DLD1 (cell line): Measurements from ENCODE around the gene MEA1.
"Not testable (repeated sequence)": the region's sequence is repeated elsewhere in the genome, so short reads cannot be mapped to it uniquely, and the experiment has no call there.

Source experiments
- in situ Hi-C: cut with HindIII; loops from 2 replicates; pipeline ENCODE4 v1.10.0; 2017; ENCODE audit warnings: low sequenced_read_pairs

Gene MEA1

DNA sequence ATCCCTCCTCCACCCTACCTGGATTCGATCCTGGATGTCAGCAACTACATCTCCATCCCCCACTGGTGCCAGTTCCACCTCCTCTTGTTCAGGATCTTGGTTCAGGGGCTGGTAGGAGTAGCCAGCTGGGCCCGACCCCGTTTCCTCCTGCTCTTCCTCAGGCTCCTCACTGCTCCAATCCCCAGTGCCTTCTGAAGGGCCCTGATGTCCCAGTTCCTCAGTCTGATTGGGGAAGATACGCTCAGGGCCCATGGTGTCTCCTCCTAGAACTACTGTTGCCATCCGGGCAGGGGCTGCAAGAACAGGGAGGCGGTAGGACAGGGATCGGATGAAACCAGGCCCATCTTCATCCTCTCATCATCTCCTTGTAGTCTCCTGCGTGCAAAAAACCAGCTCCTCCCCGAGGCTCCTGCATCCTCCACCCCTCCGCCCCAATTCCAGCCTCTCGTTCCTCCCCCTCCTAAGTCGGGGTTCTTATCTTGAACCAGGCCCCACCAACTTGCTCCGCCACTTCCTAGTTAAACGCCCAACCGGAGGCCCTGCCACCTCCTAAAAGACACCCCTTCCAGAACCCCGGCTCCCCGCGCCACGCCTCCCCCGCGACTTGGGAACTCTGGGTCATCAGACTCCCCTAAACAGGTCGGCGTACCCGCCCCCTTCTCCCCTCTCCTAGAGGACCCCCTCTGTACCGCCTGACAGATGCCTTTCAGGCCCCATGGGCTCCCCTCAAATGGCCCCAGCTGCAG, 476 bp downstream of the MEA1 start:
- in situ Hi-C loops, result no loop called here

DNA sequence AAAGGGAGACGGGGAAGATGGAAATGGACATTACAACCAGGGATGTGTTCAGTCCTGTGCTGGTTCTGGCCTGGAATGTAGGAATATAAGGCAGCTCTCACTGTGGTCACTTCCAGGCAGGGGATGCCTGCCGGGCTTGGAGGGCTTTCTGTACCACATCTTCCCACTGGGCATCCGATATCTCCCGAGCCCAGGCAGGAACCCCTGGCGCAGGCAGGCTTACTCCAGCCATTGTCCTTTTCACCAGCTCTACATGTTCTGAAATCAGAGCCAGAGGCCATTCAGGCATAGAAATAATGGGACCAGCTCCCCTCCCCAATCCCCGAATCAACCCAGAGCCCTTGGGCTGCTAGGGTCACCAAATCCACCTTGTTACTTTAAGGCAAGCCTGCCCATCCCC, 1.4 kb downstream of the MEA1 start:
- in situ Hi-C loops, result no loop called here

DNA sequence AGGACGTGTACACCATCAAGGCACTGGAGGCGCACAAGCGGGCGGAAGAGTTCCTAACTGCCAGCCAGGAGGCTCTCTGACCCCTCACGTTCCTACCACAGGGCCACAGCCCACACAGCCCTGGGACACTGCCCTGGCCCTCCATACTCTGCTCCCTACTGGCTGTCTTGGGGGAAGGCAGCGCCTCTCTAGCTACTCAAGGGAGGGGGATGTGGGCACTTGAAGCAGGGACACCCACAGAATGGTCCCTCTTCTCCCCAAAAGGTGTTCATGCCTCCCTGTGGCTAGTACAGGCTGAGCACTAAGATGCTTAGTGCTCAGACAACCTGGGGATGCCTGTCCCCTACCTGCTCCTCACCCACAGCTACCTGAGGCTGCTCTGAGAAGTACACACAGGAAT, 2.5 kb downstream of the MEA1 start:
- in situ Hi-C loops, result no loop called here

DNA sequence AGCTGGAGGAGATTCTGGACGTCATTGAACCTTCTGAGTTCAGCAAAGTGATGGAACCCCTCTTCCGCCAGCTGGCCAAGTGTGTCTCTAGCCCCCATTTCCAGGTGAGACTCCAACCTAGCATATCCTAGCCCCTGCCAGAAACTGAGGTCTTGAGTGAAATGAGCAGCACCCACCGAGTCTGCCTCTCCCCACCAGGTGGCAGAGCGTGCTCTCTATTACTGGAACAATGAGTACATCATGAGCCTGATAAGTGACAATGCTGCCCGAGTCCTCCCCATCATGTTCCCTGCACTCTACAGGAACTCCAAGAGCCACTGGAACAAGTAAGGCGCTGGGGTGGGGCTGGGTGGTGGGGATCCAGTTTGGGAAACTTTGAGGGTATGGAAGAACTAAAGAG, 4.6 kb downstream of the MEA1 start:
- in situ Hi-C loops, result no loop called here

DNA sequence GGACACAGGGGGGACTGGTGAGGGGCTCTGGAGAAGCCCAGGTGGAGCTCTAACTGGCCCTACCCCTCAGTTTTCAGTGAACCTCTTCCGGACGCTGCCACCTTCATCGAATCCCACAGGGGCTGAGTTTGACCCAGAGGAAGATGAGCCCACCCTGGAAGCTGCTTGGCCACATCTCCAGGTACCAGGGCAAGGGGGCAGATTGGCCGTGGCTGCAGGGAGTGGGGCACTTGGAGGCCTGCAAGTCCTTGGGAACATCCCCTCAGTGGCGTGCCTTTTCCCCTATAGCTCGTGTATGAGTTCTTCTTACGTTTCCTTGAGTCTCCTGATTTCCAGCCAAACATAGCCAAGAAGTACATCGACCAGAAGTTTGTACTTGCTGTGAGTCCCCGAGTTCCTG, 6.6 kb downstream of the MEA1 start:
- in situ Hi-C loops, result no loop called here

DNA sequence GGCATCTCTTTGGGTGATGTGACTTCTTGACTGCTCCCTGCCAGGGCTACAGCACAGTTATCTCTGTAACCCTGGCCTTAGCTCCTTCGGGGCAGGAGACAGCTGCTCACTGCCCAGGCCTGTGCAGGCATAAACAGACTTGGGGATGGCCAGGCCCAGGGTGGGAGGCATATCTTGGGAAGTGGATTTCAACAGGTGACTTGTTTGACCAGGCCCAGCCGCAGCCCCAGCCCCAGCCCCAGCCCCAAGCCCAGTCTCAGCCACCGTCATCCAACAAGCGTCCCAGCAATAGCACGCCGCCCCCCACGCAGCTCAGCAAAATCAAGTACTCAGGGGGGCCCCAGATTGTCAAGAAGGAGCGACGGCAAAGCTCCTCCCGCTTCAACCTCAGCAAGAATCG, 7.5 kb downstream of the MEA1 start:
- in situ Hi-C loops, result no loop called here

DNA sequence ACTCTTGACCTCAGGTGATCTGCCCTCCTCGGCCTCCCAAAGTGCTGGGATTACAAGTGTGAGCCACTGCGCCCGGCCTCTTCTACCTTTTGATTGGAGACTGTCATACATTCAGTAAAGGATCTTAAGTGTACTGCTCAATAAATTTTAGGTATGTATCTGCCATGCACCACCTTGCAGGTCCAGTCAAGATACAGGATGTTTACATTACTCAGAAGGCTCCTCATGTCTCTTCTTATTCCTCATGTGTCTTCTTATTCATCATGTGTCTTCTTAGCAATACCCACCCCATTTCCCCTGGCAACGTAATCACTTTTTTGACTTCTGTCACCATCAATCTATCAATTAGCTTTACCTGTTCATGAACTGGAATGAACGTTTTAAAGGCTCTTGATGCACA, 7.9 kb downstream of the MEA1 start:
- in situ Hi-C loops, result no loop called here

DNA sequence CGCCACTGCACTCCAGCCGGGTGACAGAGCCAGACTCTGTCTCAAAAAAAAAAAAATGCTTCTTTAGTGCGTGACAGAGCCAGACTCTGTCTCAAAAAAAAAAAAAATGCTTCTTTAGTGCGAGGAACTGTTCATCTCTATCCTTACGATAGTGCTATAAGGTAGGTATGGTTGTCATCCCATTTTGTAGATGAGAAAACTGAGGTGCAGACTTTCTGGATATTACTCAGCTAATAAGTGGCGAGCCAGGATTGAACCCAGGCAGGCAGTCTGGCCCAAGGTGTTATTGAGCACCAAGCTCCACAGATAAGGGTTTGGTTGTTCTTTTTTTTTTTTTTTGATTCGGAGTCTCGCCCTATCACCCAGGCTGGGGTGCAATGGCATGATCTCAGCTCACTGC, 11.9 kb downstream of the MEA1 start:
- in situ Hi-C loops, result no loop called here

DNA sequence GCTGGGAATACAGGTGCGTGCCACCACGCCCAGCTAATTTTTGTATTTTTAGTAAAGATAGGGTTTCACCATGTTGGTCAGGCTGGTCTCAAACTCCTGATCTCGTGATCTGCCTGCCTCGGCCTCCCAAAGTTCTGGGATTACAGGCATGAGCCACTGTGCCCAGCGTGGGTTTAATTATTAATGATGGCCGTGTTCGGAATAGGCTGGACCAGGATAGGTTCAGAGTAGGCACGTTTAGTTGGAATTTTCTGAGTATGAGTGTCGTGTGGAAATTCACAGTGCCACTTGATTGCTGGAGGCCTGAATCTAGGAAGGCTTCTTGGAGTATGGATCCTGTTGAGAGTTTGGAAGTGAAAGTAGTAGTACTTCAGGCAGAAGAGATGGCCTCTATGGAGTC, 15.5 kb downstream of the MEA1 start:
- in situ Hi-C loops, result not testable (repeated sequence)

DNA sequence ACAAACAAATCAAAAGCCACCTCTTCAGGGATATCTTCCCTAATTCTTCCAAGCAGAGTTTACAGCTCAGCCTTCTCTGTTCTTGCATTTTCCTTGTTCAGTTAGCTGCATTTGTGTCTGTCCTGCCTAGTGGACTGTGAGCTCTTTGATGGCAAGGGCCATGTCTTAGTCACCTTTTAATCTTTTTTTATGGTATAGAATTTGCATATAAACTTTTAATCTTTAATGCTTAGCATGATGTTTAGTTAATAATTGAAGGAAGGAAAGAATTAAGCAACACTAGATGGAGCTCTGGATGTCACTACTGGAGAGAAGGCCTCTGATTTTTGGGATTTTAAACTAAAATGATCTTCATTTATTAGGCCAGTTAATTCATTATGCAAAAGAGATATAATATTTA, 17.2 kb downstream of the MEA1 start:
- in situ Hi-C loops, result no loop called here

DNA sequence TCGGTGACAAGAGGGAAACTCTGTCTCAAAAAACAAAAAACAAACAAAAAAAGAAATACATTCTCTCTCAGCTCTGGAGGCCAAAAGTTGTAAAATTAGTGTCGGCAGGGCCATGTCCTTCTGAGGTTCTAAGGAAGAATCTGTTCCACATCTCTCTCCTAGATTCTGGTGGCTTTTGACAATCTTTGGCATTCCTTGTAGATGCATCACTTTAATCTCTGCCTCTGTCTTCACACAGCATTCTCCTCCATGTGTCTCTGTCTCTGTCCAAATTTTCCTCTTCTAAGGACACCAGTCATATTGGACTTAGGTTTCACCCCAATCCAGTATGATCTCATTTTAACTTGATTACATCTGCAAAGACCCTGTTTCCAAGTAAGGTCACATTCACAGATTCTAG, 20.3 kb downstream of the MEA1 start:
- in situ Hi-C loops, result no loop called here

DNA sequence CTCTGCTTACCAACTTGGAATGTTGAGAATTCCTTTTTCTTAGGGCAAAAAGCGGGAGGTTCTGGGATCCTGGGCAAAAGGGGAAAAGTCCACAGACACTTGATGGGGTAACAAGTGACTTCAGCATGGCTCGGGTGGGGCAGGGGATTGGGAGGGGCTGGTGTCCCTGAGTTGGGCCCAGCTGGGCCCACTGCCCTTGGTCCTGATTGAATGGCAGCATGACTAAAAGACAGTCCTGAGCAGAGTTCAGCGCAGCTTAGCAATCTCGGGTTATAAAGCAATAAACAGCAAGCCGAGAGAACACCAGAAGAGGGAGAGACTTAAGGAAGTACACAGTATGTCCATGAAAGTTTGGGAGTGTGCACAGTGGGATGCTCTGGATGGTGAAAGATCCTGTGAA, 23.8 kb downstream of the MEA1 start:
- in situ Hi-C loops, result no loop called here

DNA sequence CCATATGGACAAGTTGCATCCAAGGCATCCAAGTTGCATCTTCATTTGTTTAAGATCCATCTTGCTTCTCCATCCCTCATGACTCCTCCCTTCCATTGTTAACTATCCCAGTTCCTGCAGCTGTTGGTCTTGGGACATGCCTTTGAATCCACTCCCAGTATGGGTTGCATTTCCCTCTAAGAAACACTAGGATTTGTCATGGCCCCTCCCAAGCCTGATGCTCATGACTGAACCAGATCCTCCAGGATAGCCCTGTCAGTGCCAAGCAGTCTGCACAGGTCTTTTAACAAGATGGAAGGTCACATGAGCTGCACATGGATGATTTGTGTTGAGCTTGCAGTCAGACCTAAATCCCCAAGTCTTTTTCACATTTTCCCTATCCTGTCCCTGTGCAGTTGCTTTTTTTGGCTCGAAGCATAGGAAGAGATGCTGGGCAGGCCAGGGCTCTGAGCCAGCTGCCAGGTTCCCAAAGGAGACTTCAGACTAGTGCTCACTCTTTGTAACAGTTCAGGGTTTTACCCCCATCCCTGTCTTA, 25.2 kb downstream of the MEA1 start:
- in situ Hi-C loops, result no loop called here

DNA sequence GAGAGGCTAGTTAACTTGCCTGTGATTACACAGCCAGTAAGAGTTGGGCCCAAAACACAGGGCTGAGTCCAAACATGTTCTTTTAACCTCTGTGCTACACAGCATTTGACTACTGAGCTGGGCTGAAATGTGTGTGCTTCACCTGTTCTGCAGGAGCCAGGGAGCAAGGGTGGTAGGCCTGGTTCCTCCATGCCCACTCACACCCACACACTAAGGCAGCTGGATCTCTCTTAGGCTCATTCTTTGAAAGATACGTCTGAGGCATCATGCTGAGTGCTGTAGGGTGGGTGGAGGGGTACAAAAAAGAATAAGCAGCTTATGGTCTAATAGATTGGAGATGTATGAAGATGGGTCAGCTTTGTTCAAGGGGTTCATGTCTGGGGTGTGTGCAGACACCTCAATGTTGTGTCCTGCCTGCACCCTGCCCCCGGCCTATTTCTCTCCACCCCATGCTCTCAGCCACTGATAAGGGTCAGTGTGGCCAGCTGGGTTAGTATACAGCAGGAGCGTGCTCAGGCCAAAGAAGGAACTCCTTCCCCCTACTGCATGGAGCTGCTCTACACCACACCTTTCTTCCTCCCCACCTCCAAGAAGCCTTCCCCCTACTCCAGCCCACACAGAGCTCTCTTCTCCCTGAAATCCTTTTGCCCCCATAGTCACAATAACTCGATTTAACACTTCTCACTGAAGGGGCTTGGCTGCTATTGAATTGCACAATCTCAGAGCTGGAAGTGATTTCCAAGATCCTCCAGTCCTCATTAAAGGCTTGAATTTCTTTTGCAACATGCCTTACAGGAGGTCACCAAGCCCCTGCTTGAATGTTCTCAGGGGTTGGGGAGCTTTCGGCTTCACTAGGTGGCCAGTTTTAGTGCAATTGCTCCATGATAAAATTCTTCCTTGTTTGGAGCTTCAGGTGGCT, 26.0 kb downstream of the MEA1 start:
- in situ Hi-C loops, result no loop called here

DNA sequence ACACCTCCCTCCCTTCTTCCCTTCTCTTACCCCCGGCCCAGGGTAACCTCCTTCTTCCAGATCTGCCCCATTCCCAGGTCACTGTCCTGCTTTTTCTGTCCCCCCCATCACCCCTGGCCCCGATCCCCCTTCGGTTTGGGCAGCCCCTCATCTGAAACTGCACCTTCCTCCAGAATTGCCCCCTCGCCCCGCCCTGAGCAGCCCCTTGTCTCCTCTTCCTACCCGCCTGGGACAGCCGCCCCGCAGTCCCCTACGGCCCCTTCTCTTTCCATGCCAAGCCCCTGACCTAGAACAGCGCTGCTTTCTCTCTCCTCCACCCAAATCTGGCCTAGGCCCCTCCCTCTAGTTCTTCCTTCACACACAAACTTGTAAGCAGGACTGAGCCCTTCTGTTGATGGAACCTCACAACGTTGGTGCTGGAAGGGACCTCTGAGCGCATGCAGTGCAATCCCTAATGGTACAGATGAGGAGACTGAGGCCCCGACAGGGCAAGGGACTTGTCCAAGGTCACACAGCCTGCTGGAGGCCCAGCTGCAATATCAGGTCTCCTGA, 28.7 kb downstream of the MEA1 start:
- in situ Hi-C loops, result no loop called here

DNA sequence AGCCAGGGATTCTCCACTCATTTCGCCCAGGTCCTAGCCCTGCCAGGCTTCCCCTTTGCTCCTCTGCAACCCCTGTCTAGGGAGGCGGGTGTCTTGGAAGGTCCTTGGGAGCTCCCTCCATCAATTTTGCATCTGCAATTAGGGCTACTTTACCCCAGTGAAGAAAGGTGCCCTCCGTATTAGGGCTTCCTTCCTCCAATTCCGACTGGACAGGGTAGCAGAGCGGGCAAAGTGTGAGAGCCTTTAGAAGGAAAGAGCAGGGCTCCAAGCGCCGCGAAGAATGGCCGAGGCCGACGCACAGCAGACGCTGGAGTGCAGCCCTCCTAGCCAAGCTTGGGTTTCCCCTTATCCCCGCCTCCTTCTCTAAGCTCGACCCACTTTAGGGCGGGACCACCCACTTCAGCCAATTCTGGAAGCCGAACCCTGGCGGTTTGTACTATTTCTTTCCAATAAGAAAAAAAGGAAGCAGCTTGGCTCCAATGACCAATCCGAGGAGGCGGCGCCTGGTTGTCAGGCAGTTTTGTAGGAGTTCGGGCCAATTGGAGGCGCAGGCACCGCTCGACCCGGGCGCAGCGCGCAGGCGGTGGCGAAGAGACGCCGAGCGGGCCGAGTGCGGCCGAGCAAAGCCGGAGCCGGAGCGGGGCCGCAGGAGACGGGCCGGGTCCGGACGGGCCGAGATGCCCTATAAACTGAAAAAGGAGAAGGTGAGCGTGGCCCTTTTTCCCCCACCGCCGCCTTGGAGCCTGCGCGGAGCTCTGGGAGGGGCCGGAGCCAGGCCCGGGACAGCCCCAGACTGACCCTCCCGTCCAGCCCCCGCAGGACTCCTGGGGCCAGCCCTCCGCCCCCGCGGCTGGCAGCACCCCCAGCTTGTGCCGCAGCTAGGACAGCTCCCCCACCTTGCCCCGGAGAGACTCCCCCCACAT, 29.5 kb downstream of the MEA1 start, which contains the start of gene PPP2R5D:
Gene PPP2R5D, plus strand, starts transcription at position 570 of the 923 bp plus-strand sequence. Its CDS starts 108 bp downstream, at position 678.
- in situ Hi-C loops, result no loop called here

DNA sequence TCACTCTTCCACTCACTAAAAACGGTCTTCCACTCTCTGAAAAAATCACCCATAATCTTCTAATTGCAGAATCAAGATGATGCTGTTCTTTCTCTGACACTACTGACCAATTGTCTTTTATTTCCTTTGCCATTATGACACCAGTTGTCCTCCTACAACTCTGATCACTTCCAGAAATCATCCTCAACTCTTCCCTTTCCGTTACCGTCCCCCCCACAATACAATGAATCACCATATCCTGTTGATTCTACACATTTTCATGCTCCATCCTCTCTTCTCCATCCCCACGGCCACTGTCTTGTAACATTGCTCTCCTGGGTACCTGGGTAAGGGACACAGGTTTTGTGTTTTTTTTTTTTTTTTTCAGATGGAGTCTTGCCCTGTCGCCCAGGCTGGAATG, 31.9 kb downstream of the MEA1 start:
- in situ Hi-C loops, result no loop called here

DNA sequence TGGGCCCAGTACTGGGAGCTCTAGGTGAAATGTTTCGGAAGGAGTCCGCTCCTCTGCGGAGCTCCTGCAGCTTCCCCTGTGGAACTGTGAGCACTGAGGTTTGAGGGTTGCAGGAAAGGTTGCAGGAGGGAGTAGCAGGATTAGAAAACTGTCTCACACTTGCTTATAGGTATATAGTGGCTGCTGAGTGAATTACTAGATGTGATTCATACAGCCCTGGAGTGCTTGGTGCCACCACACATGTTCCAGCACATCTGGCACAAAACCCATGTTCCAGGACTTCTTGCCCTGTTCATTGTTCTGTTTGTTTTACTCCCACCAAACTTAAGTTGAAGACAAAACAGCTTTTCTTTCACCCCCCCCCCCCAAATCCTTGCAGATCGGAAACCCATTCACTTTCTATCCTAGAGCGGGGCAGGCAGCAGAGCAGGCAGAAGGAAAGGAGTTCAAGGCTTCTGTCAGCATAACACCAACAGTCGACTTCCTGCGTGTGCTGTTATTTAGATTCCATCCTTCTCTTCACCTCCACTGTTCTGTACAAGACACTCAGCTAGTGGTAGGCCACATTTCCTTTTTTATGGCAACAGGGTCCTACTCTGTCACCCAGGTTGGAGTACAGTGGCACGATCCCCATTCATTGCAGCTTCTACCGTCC, 34.1 kb downstream of the MEA1 start:
- in situ Hi-C loops, result no loop called here

DNA sequence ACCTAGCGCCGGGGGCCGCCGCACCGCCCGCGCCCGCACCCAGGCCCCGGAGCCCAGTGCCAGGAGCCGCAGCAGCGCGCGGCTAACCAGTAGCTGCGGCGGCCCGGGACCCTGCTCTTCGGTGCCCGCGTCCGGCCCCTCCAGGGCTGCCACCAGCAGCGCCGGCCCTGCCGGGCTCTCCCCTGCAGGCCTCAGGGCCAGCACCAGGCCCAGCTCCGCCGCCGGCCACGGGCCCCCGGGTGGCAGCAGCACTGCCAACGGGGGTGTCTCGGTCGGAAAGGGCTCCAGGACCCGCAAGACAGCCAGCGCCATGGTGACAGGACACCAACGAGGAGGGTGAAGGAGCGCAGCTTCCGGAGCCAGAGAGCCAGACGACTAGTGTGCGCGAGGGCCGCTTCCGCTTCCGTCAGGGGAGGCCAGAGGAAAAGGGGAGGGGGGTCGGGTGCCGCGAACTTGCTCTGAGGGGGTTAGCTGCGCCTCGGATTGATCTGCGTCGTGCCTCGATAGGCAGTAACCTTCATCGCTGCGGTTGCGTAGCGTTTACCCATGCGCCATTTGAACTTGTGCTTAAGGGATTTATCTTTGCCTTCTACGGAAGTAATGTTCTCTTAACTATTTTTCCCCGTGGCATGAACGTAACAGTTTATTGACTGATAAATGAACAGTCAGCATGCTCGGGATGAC, 34.8 kb downstream of the MEA1 start, which contains the start of gene PEX6:
Gene PEX6, minus strand, starts transcription at position 343 of the 684 bp plus-strand sequence. Its CDS starts 31 bp downstream, at position 312.
- in situ Hi-C loops, result no loop called here
